Gastroesophageal sphincter (tissue), 4 donors: Measurements from ENCODE around the gene JCAD. TPM values are rescaled to one million over a fixed set of nuclear protein-coding genes. Genes with fewer than 3 reads are reported as not detected.

ENCODE experiments used
- ATAC-seq: fragments of 150-250 bp; one replicate; pipeline ENCODE4 v1.9.1; 2016; ENCODE audit warnings: mild to moderate bottlenecking, moderate library complexity
- H3K27ac ChIP-seq, 4 donors: fragments of 200-600 bp; sonication (generic) in 3 of 4; 1 replicate in 3 of 4; 2 replicates in 1 of 4; pipeline ENCODE4 v1.5.1; 2016 to 2019
- H3K27me3 ChIP-seq: fragments of 200-600 bp; sonication (generic); one replicate; pipeline ENCODE4 v1.5.1; 2019
- H3K36me3 ChIP-seq, 2 donors: fragments of 200-600 bp; sonication (generic); one replicate each; pipeline ENCODE4 v1.5.1; 2019; ENCODE audit warnings: control low read depth in 1 of 2
- H3K4me1 ChIP-seq, 3 donors: fragments of 200-600 bp; sonication (generic); 1 replicate in 2 of 3; 2 replicates in 1 of 3; pipeline ENCODE4 v1.5.1; 2016 to 2019; ENCODE audit warnings: control low read depth in 2 of 3
- H3K4me3 ChIP-seq, 2 donors: fragments of 200-600 bp; sonication (generic); one replicate each; pipeline ENCODE4 v1.5.1; 2019; ENCODE audit warnings: mild to moderate bottlenecking in 1 of 2, moderate library complexity in 1 of 2
- H3K9me3 ChIP-seq, 3 donors: fragments of 200-600 bp; sonication (generic); one replicate each; pipeline ENCODE4 v1.5.1; 2017 to 2019; ENCODE audit warnings: control low read depth in 2 of 3
- EP300 ChIP-seq: sonication (generic); formaldehyde crosslinking; IDR thresholded peaks from one replicate; pipeline ENCODE4 v1.6.1; 2017; ENCODE audit warnings: antibody characterized with exemption, mild to moderate bottlenecking
- POLR2A ChIP-seq, 2 donors: fragments of 450-650 bp; IDR thresholded peaks; one replicate each; pipeline ENCODE4 v1.6.1; 2017; ENCODE audit warnings: antibody characterized with exemption in 2 of 2, mild to moderate bottlenecking in 2 of 2, moderate library complexity in 1 of 2
- POLR2AphosphoS5 ChIP-seq: sonication (generic); formaldehyde crosslinking; IDR thresholded peaks from one replicate; pipeline ENCODE4 v1.6.1; 2017; ENCODE audit warnings: antibody characterized with exemption
- WGBS, 2 donors: methylation state at CpG; one replicate each; pipeline ENCODE4 v1.1.5; 2018; ENCODE audit warnings: low coverage in 1 of 2; 5-methylcytosine and 5-hydroxymethylcytosine counted together
- total RNA-seq, 4 donors: library from RNA; depleted of rRNA; stranded (reverse); fragments of >200 nt; gene quantifications; one replicate each; pipeline ENCODE4 v1.1.0, GENCODE V29; 2016
- TF ChIP-seq, protein P1 (sequence below), 4 experiments: fragments of 200-600 bp in 2 of 4; fragments of 450-650 bp in 2 of 4; sonication (generic) in 1 of 4; IDR thresholded peaks; one replicate each; pipeline ENCODE4 v1.5.1; 2017 to 2019; ENCODE audit warnings: antibody characterized with exemption in 4 of 4, mild to moderate bottlenecking in 2 of 4, moderate library complexity in 2 of 4

JCAD gene
- total RNA-seq, 4 donors from 2014 or later = 21.0 to 66.8 (median 48.6) TPM

GRCh38 chr10:29968585-29968984, 90.8 kb downstream of the JCAD start:
- ATAC-seq = no peak
- Histone ChIP-seq H3K4me3 (no peak overlapping the region), H3K36me3 (no peaks in the 10 kb centered on the region), H3K4me1 (peaks cover 0 to 26% (median 14%) of the 10 kb centered on the region in 3 donors), H3K27ac (peak overlapping the region in 3 of 4 donors; percentile 56 to 74 (median 63)), H3K9me3 (no peaks in the 10 kb centered on the region), H3K27me3 (no peaks in the 10 kb centered on the region)
- TF ChIP-seq, protein P1, sequence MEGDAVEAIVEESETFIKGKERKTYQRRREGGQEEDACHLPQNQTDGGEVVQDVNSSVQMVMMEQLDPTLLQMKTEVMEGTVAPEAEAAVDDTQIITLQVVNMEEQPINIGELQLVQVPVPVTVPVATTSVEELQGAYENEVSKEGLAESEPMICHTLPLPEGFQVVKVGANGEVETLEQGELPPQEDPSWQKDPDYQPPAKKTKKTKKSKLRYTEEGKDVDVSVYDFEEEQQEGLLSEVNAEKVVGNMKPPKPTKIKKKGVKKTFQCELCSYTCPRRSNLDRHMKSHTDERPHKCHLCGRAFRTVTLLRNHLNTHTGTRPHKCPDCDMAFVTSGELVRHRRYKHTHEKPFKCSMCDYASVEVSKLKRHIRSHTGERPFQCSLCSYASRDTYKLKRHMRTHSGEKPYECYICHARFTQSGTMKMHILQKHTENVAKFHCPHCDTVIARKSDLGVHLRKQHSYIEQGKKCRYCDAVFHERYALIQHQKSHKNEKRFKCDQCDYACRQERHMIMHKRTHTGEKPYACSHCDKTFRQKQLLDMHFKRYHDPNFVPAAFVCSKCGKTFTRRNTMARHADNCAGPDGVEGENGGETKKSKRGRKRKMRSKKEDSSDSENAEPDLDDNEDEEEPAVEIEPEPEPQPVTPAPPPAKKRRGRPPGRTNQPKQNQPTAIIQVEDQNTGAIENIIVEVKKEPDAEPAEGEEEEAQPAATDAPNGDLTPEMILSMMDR (IDR thresholded peaks at IDR 0.05) = no peak
- no peak for TF ChIP-seq POLR2A (IDR thresholded peaks at IDR 0.05)
- TF ChIP-seq POLR2AphosphoS5 = no peak
- TF ChIP-seq EP300 = no peak
- WGBS, 2 donors = 57 to 60% methylated on average over 3 of the region's 3 CpGs

DNA sequence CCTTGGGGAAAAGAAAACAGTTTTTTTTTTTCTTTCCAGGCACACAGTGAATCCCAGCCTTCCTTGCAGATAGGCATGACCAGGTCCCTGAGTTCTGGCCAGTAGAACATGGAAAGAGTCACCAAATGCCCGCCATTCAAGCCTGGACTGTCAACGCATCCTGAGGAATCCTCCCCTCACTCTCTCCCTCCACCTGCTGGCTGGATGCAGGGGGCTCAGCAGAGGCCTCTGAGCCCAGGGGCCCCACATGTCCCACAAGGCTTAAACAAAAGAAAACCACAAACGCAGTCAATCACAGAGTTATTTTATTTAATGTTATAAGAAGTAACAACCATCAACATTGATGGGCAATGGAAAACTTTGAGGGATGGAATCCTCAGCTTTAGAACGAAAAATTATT, 93.1 kb downstream of the JCAD start:
- 94% methylated on average over 3 to 4 of the region's 4 CpGs for WGBS, 2 donors

More for the DNA sequence above, 93.1 kb downstream of the JCAD start:
- H3K36me3 ChIP-seq = no peaks in the 10 kb centered on the region
- TF ChIP-seq, protein P1 (IDR thresholded peaks at IDR 0.05) = no peak
- TF ChIP-seq POLR2A (IDR thresholded peaks at IDR 0.05) = no peak
- H3K4me3 ChIP-seq = no peak overlapping the region
- no peak overlapping the region for H3K27ac ChIP-seq
- no peaks in the 10 kb centered on the region for H3K9me3 ChIP-seq
- no peaks in the 10 kb centered on the region for H3K27me3 ChIP-seq
- H3K4me1 ChIP-seq = peaks cover 0 to 26% (median 14%) of the 10 kb centered on the region in 3 donors
- ATAC-seq = no peak
